Stimulated activated CD4-positive, alpha-beta T cell treated with anti-CD3 and anti-CD28 coated beads, Interleukin-4, amount 100 ng/mL, for 48 hours (primary cell): ENCODE results near the gene TMEM125.

ENCODE experiments used
- DNase-seq, 2 donors: peaks; one replicate each; pipeline ENCODE4 v3.0.0-alpha.2; 2020; ENCODE audit warnings: low read depth in 2 of 2

TMEM125 gene

GRCh38 chr1:43247256-43247921 is 22.4 kb upstream of the TMEM125 start:
- DNase-seq = no peak

GRCh38 chr1:43250351-43250761 is 19.4 kb upstream of the TMEM125 start:
- DNase-seq = no peak

DNA sequence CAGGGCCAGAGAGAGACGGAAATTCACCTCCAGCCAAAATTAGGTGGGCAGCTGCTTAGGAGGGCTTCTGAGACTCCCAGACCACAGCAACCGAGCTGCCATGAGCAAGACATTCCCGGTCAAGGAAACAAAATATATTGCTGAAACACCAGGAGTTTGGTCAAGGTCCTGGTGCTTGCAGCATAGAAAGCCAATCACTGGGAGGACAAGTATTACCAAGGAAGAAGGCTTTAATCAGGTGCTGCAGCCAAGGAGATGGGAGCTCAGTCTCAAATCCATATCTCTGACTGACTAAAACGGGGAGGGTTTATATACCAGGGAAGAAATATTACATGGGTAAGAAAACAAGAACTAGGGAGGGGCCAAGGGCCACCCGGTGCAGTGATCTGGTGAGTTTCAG is 18.8 kb upstream of the TMEM125 start:
- DNase-seq = no peak

DNA sequence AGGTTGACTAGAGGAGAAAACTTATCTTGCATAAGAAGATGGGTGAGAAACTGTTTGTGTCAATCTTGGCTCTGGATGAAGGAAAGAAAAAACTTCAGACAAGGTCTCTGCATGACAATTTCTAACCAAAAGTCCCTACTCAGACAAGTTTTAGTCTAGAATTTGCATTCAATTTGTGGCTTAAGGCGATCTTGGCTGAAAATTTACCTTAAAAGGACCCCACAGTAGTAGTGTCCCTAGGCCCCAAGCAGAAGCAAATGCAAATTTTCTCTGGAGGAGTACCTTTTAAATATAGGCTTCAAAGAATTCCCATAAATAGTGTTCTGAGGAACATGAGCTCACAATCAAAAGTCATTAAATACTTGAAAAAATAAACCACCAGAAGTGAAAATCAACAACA is 17.6 kb upstream of the TMEM125 start:
- no peak for DNase-seq

DNA sequence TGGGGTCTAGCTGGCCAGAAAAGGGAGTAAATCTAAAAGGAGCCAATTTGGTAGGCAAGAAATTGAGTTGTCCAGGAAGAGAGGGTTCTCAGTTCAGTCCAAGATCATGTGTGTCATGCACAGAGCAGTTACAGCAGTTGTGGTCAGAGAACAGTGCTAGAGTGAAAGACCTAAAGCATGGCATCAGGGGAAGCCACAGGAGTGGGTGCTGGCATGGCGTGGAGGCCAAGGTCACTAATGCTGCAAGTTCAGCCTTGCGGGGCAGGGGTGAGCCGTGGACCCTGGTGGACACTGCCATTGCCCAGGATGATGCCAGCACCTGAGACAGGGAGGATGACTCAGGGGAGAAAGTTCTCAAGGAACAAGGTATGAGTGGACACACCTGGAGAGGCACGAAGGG is 16.6 kb upstream of the TMEM125 start:
- no peak for DNase-seq

GRCh38 chr1:43253876-43254275 is 15.9 kb upstream of the TMEM125 start:
- no peak for DNase-seq

DNA sequence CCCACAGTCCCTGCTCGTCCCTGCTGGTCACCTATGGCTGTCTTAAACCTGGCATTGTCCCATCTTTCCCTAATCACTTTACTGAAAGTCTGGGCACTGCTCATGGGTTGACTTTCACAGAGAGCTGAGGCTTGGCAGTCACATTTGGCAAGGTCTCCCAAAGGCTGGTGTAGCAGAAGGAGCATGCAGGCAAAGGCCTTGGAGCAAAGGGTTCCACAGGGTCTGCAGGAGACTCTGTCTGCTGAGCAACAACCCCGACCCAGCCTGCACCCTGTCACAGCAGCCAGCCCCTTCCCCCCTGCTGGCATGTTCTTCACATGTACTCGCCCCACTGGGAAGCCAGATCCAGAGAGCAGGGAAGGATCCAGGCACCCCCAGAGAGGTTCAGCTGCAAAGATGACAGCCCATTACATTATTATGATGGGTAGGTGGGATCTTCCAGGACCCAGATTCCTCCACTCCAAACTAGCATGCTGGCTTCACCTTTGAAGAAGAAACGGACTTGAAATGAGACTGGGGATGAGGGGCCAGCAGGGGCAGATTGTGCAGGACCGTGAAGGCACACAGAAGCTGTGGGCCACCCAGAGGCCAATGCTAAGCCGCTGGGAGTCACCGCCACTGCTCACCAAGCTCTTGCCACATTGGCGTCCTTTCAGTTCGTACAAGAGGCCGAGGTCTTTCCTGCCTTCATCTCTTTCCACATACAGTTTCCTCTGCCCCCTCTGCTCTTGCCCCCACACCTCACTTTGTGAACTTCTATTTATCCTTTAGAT is 14.2 kb upstream of the TMEM125 start:
- DNase-seq = no peak

GRCh38 chr1:43256675-43257570 is 12.9 kb upstream of the TMEM125 start:
- DNase-seq = no peak

DNA sequence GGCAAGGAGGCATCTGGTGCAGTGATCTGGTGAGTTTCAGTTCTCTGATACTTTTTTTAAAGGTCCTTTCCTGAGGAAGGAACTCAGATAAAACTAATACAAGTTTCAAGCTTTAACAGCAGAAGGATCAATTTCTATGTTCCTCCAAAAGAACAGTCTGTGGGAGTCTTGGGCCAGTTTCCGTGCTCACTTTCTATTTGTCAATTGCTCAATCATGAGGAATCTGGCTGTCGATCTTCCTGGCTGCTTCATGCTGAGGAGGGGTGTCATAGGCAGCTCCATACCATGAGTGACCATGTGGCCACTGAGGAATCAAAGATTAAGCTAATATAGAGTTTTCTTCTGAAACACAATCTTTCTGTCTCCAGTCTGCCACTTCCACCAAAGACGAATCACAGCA is 11.4 kb upstream of the TMEM125 start:
- DNase-seq = no peak

GRCh38 chr1:43265431-43265830 is 4.4 kb upstream of the TMEM125 start:
- no peak for DNase-seq

DNA sequence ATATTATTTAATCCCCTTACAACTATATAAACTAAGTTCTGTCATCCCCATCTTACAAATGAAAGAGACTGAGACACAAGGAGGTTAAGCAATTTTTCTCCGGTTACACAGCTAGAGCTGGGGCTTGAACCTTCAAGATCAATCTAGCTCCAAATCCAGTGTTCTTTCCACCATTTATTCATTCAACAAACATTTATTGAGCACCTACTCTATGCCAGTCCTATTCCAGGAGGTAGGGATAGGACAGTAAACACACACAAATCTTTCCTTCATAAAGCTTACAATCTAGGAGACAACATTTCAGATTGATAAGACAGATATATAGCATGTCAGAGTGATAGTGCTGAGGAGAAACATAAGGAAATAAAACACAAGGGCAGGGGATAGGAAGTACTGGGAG is 2.9 kb upstream of the TMEM125 start:
- DNase-seq = no peak

DNA sequence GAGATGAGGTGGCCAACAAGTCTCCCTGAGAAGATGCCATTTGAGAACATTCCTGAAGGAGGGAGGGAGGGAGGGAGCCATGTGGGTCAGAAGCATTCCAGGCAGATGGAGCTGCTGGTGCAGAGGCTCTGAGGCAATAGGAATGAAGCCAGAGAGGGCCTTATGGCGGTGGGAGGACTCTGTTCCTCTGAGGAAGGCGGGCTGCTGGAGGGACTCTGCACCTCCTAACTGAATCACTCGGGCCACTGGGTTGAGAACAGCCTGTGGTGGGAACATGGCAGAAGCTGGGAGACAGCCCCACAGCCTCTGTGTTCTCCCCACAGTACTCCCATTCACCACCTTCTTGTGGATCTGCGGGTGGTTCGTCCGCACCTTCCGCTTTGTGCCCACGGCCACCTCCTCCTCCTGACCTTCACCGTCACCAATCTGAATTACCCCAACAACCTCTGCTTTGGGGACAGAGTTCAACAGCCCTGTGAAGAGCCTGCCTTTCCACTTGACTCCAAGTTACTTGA is 2.4 kb upstream of the TMEM125 start:
- DNase-seq = no peak

GRCh38 chr1:43267818-43268425 is 1.9 kb upstream of the TMEM125 start:
- no peak for DNase-seq

DNA sequence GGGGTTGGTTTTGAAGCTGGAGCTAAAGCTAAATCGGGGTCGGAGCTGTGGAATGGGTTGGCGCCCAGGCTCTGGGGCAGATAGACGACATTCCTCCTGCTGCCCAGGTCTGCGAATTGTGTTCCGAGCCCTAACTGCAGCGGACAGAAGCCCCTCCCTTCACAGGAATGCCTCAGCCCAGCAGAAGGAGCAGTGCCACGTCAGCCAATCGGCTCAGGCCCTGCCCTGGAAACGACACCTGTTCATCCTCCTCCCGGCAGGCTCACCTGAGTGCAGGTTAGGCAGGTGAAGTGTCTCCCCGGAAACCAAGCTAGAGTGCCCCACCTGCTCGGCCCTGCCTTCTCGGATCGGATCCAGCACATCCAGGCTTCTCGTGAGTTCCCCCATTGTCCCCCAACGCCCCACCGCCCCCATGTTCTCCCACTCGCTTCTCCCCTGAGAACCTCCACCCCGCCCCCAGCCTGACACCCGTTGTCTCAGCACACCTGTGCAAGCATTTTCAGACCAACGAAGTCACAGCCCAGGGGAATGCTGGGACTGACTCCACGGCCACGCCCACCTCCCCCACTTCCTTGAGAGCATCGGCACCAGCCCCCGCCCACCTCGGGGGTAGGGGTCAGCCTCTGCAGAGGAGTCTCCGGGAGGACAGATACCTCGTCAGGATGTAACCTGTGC is 775 bp downstream of the TMEM125 start:
- no peak for DNase-seq

GRCh38 chr1:43271186-43272118 is 1.7 kb downstream of the TMEM125 start:
- no peak for DNase-seq

DNA sequence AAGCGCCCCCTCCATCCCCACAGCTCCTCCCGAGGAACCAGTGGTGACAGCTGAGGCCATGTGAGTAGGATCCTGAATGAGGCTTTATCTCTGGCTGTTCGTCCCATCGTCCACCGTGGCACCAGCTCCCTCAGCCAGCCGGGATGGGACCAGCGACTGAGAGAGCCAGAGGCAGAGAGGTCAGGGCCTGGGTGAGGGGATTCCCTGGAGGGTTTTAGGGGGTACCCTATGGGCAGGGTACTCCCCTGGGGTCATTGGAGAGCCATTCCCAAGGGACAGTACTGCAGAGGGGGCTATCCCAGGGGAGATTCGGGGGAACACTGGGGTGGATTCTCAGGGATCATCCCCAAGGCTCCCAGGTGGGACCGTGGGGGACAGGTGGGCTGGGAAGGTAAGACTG is 2.4 kb downstream of the TMEM125 start:
- no peak for DNase-seq

DNA sequence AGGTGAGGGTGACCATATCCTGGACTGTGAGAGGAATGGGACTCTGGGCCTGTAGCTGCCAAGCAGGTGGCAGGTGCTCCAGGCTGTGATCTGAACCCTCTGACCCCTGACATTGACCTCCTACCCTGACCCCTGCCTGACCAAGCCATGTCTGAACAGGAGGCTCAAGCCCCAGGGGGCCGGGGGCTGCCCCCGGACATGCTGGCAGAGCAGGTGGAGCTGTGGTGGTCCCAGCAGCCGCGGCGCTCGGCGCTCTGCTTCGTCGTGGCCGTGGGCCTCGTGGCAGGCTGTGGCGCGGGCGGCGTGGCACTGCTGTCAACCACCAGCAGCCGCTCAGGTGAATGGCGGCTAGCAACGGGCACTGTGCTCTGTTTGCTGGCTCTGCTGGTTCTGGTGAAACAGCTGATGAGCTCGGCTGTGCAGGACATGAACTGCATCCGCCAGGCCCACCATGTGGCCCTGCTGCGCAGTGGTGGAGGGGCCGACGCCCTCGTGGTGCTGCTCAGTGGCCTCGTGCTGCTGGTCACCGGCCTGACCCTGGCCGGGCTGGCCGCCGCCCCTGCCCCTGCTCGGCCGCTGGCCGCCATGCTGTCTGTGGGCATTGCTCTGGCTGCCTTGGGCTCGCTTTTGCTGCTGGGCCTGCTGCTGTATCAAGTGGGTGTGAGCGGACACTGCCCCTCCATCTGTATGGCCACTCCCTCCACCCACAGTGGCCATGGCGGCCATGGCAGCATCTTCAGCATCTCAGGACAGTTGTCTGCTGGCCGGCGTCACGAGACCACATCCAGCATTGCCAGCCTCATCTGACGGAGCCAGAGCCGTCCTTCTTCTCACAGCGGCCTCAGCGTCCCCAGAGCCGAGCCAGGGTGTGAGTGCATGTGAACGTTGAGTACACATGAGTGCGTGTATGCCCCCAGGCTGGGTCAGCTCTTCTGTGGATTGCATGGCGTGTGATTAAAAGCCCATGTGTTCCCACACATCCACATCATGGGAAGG is 3.1 kb downstream of the TMEM125 start:
- no peak for DNase-seq

- DNase-seq = no peak
Measured at GRCh38 chr1:43273708-43274107, 3.9 kb downstream of the TMEM125 start.
